Activated T-helper 2 cell treated with anti-CD3 and anti-CD28 coated beads, Interferon-gamma antibody, Interleukin-2, Interleukin-4, amounts not matched to agents 10 μg/mL and 5 μg/mL and 100 μg/mL, durations not matched to agents 14 hours and 24 hours and 36 hours (primary cell): ENCODE results near the gene SYNPO. TPM values are rescaled to one million over a fixed set of nuclear protein-coding genes. Genes with fewer than 3 reads are reported as not detected.

Source experiments
- DNase-seq: peaks from one replicate; pipeline ENCODE4 v3.0.0; 2021; ENCODE audit warnings: low spot score
- H3K27ac Mint-ChIP-seq: one replicate; pipeline ENCODE4 v1.8.0; 2021; ENCODE audit warnings: mixed read lengths
- H3K27me3 Mint-ChIP-seq: one replicate; pipeline ENCODE4 v1.8.0; 2021; ENCODE audit warnings: low read depth, mixed read lengths
- H3K36me3 Mint-ChIP-seq: one replicate; pipeline ENCODE4 v1.8.0; 2021; ENCODE audit warnings: low read depth, mixed read lengths
- H3K4me1 Mint-ChIP-seq: one replicate; pipeline ENCODE4 v1.8.0; 2021; ENCODE audit warnings: low read depth, mixed read lengths
- H3K4me3 Mint-ChIP-seq: one replicate; pipeline ENCODE4 v1.8.0; 2021; ENCODE audit warnings: low read depth, mild to moderate bottlenecking, moderate library complexity, mixed read lengths
- H3K9me3 Mint-ChIP-seq: one replicate; pipeline ENCODE4 v1.8.0; 2021; ENCODE audit warnings: mixed read lengths
- intact Hi-C: fragments of 100-400 bp; cut with micrococcal nuclease; formaldehyde crosslinking; loops from one replicate; pipeline ENCODE4 v1.15.1; 2023
- total RNA-seq: library from RNA; stranded (reverse); gene quantifications from 2 replicates; pipeline ENCODE4 v1.2.3, GENCODE V29; 2022

Gene SYNPO
- total RNA-seq, 1 donor from 2014 or later: 0.11 TPM

DNA sequence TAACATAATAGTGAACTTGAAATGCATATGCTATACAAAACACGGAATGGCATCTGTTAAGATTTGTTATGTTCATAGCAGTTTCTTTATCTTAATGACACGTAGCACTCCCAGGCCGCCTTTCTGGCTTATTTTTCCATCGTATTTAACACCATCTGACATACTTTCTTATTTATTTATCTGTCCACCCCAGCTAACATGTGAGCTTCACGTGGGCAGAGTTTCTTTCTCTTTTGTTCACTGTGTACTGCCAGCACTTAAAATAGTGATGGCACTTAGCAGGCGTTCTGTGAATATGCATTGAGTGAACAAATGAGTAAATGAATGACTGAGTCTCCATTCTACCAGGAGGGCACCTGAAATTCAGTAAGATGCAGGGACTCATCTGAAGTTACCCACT lies 29.4 kb upstream of the SYNPO start:
- peaks cover 4% of the 10 kb centered on the region for H3K27me3 Mint-ChIP-seq
- intact Hi-C loops: no loop called here
- DNase-seq: no peak
- no peaks in the 10 kb centered on the region for H3K4me1 Mint-ChIP-seq
- no peaks in the 10 kb centered on the region for H3K36me3 Mint-ChIP-seq
- H3K9me3 Mint-ChIP-seq: no peaks in the 10 kb centered on the region
- no peak overlapping the region for H3K27ac Mint-ChIP-seq
- H3K4me3 Mint-ChIP-seq: no peak overlapping the region

GRCh38 chr5:150612405-150612804 lies 28.1 kb upstream of the SYNPO start:
- no peaks in the 10 kb centered on the region for H3K36me3 Mint-ChIP-seq
- no peaks in the 10 kb centered on the region for H3K9me3 Mint-ChIP-seq
- peaks cover 7% of the 10 kb centered on the region for H3K27me3 Mint-ChIP-seq
- no peak overlapping the region for H3K27ac Mint-ChIP-seq
- intact Hi-C loops: no loop called here
- no peak for DNase-seq
- H3K4me1 Mint-ChIP-seq: no peaks in the 10 kb centered on the region
- H3K4me3 Mint-ChIP-seq: no peak overlapping the region

DNA sequence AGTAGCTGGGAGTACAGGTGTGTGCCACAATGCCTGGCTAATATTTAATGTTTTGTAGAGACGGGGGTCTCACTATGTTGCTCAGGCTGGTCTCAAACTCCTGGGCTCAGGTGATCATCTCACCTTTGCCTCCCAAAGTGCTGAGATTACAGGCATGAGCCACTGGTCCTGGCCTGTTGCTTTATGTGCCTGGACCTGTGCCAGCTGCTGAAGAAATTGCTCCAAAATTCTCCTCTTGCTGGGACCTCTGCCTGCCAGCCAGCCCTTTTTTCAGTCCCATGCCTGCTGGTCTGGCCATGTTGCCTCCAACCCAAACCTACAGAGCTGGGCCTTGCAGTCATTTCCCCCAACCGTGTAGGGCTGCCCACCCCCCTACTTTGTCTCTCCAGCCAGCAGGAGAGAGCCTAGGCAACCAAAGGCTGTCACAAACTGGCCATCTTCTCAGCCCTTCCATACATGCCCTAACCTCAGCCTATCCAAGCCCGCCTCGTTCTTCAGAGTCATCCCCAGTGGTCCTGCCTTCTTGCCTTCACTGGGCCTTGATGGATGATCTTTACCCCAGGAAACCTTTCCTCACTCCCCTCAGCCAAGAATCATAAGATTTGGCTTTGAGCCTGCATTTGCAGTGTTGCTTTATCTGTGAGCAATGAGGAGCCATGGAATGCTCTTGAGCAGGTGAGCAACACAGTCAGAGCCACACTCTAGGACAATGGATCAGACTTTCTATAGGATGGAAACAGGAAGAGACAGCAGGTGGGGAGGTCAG lies 27.4 kb upstream of the SYNPO start:
- Mint-ChIP-seq H3K9me3 (no peaks in the 10 kb centered on the region), H3K27ac (no peak overlapping the region), H3K36me3 (no peaks in the 10 kb centered on the region), H3K27me3 (peaks cover 7% of the 10 kb centered on the region), H3K4me1 (no peaks in the 10 kb centered on the region), H3K4me3 (no peak overlapping the region)
- intact Hi-C loops: no loop called here
- DNase-seq: no peak

DNA sequence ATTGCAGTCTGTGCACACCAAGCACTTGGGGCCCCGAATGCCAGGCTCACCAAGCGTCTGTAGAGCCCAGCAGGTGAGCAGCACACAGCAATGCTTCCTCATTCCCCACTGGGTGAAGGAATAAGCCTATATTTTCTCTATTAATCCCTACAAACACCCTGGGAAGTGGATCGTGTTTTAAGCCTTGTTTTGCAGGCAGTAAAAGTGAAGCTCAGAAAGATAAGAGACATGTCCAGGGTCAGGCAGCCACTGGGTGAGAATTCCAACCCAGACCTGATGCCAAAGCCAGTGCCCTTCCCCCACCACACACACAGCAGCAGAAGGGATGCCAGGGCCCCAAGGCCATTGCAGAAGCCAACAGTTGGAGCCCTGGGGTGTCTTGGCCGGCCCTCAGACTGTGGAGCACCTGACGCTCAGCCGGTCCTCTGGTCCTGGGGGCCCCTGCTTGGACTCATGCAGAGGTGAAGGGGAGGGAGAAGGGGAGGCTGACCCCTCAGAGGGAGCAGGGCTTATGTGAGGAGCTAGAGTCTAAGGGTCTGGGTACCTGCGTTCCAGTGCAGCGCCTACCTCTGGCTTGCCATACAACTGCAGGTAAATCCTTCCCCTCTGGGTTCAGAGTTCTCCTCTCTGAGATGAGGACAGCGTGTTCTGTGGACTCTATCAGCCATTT lies 26.3 kb upstream of the SYNPO start:
- Mint-ChIP-seq H3K27me3 (peaks cover 7% of the 10 kb centered on the region), H3K9me3 (no peaks in the 10 kb centered on the region), H3K4me3 (no peak overlapping the region), H3K4me1 (no peaks in the 10 kb centered on the region), H3K36me3 (no peaks in the 10 kb centered on the region), H3K27ac (no peak overlapping the region)
- DNase-seq: no peak
- intact Hi-C loops: no loop called here

DNA sequence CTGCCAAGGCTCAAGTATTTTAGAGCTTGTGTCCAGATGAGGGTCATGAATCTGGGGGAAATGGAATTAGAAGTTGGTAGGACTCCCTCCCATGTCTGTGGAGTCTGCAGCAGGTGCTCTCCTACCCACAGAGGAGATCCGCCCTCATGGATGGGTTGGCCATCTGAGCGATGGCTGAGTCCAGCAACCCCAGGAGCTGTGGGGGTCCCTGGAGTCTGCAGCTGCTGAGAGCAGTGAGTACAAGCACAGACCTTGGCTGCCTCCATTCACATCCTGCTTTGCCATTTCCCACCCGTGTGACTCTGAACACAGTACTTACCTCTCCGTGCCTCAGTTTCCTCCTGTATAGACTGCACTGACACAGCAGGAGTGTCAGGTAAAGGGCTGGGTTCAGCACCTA lies 25.8 kb upstream of the SYNPO start:
- no peak for DNase-seq
- Mint-ChIP-seq H3K27me3 (peaks cover 7% of the 10 kb centered on the region), H3K9me3 (no peaks in the 10 kb centered on the region), H3K4me3 (no peak overlapping the region), H3K4me1 (no peaks in the 10 kb centered on the region), H3K27ac (no peak overlapping the region), H3K36me3 (no peaks in the 10 kb centered on the region)
- intact Hi-C loops: no loop called here

DNA sequence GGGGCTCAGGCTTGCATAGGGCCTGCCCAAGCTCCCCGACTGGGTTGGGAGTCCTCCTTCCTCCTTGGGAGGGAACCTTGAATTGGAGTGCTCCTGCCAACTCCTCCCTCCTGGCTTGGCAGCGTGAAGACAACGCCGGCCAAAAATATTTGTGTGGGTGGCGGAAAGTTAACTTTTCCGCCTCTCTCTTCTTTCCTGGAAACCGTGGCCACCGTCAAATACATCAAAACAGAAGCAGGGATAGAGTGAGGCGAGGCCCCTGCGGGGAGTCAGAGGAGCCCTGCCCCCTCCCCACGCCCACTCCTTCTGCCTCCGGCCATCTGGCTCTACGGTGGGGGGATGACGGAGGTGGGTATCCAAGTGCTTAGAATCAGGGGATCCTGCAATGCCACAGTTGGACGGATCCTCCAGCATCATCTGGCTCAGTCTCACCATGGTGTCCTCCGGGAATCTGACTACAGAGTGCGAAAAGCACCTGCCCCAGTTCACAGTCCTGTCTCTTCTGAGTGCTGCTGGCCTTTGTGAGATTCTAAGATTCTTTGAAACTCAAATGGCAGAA lies 25.2 kb upstream of the SYNPO start:
- Mint-ChIP-seq H3K4me3 (no peak overlapping the region), H3K9me3 (no peaks in the 10 kb centered on the region), H3K4me1 (no peaks in the 10 kb centered on the region), H3K27me3 (peaks cover 7% of the 10 kb centered on the region), H3K27ac (no peak overlapping the region), H3K36me3 (no peaks in the 10 kb centered on the region)
- no peak for DNase-seq
- intact Hi-C loops: no loop called here

DNA sequence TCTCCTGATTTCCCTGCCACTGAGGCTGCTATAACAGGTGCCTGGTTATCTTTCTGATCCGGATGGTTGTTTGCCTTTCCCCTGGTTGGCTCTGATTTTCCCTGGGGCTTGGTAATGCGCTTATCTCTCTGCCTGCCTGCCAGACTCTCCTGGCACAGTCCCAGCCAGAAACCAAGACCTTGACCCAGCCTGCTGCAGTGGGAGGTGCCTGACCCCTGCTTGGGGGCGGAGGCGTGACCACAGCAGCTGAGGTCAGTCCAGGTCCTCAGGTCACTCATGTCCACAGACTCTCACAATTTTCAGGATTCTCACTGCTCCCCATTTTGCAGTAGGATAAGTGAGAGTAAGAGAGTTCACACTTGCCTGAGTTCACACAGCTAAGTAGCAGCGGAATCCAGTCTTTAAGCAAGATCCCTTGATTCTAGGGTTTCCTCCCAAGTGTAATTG lies 24.4 kb upstream of the SYNPO start:
- Mint-ChIP-seq H3K9me3 (no peaks in the 10 kb centered on the region), H3K36me3 (no peaks in the 10 kb centered on the region), H3K4me1 (no peaks in the 10 kb centered on the region), H3K27me3 (peaks cover 6% of the 10 kb centered on the region), H3K4me3 (no peak overlapping the region), H3K27ac (no peak overlapping the region)
- intact Hi-C loops: no loop called here
- no peak for DNase-seq

- H3K36me3 Mint-ChIP-seq: no peaks in the 10 kb centered on the region
- H3K9me3 Mint-ChIP-seq: no peaks in the 10 kb centered on the region
- H3K4me3 Mint-ChIP-seq: no peak overlapping the region
- H3K27ac Mint-ChIP-seq: no peak overlapping the region
- intact Hi-C loops: no loop called here
- no peak for DNase-seq
- H3K4me1 Mint-ChIP-seq: no peaks in the 10 kb centered on the region
- peaks cover 6% of the 10 kb centered on the region for H3K27me3 Mint-ChIP-seq
Measured at GRCh38 chr5:150616506-150616905, 24.0 kb upstream of the SYNPO start.

- Mint-ChIP-seq H3K4me1 (peaks cover 5% of the 10 kb centered on the region), H3K27ac (no peak overlapping the region), H3K9me3 (no peaks in the 10 kb centered on the region), H3K27me3 (peaks cover 10% of the 10 kb centered on the region), H3K4me3 (no peak overlapping the region), H3K36me3 (no peaks in the 10 kb centered on the region)
- no peak for DNase-seq
- intact Hi-C loops: no loop called here
Measured at GRCh38 chr5:150618163-150618562, 22.3 kb upstream of the SYNPO start.

DNA sequence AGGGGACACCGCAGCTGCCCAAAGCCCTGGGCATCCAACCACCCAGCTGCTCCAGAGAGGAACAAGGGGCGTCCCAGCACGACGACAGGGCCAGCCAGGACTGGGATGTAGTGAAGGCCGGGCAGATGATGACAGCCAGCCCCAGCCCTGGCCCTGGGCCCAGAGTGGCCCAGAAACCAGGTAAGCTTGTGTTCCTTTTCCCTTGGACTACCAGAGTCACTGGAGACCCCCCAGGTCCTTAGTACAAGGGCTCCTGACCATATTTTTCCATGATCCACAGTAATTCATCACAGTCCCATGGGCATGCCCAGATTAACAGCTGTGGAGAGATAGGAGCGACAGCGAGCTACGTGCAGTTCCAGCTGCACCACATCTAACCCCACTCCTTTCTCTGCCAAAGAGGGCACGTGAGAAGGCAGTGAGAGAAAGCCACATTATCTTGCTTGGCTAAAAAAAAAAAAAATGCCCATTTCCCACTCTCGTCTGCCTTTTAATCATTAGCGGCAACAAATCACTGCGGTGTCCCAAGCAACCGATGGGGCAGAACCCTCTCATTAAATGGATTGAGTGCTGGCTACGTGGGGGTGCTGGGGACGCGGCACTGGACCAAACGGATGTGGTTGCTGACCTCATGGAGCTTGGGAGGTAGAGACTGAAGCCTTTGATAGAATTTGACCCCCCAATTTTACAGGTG lies 21.7 kb upstream of the SYNPO start:
- Mint-ChIP-seq H3K27ac (no peak overlapping the region), H3K36me3 (no peaks in the 10 kb centered on the region), H3K27me3 (peaks cover 14% of the 10 kb centered on the region), H3K4me3 (no peak overlapping the region), H3K4me1 (peaks cover 10% of the 10 kb centered on the region), H3K9me3 (no peaks in the 10 kb centered on the region)
- intact Hi-C loops: no loop called here
- DNase-seq: no peak

GRCh38 chr5:150619359-150620230 lies 20.9 kb upstream of the SYNPO start:
- no peak for DNase-seq
- H3K27ac Mint-ChIP-seq: no peak overlapping the region
- peaks cover 17% of the 10 kb centered on the region for H3K4me1 Mint-ChIP-seq
- no peaks in the 10 kb centered on the region for H3K36me3 Mint-ChIP-seq
- intact Hi-C loops: no loop called here
- no peak overlapping the region for H3K4me3 Mint-ChIP-seq
- peaks cover 21% of the 10 kb centered on the region for H3K27me3 Mint-ChIP-seq
- no peaks in the 10 kb centered on the region for H3K9me3 Mint-ChIP-seq

DNA sequence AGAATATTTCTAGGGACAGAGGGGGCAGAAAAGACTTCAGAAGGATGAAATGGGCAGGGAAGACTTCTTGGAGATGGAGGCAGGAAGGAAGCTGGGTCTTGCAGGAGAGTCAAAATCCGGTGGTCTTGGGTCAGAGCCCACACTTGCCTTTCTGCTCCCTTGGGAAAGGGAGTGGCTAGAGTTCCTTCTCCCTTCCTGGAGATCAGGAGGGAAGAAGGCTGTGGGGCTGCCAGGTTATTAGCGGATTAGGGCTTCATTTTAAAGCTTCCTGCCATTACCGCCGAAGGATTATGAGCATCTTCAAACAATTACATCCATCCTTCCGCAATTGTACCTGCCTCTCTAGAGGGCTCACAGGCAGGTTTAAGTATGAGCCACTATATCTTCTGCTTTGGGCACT lies 19.2 kb upstream of the SYNPO start:
- H3K9me3 Mint-ChIP-seq: no peaks in the 10 kb centered on the region
- H3K4me1 Mint-ChIP-seq: peaks cover 17% of the 10 kb centered on the region
- no peak overlapping the region for H3K4me3 Mint-ChIP-seq
- intact Hi-C loops: no loop called here
- H3K36me3 Mint-ChIP-seq: no peaks in the 10 kb centered on the region
- H3K27ac Mint-ChIP-seq: no peak overlapping the region
- H3K27me3 Mint-ChIP-seq: peaks cover 27% of the 10 kb centered on the region
- no peak for DNase-seq
